ENCODE results near the gene NLRP9.
"Not testable (repeated sequence)": the region's sequence is repeated elsewhere in the genome, so short reads cannot be mapped to it uniquely, and the experiment has no call there.

NLRP9 gene

GRCh38 chr19:55738302-55738701 is at the start of gene NLRP9:
Gene NLRP9, minus strand, starts transcription at chr19:55738402. Its CDS starts 28 bp downstream, at chr19:55738374.
- DNase-seq (ENCODE audit: extremely low read depth, low read depth) = no peak
- no peak for TF ChIP-seq CTCF (IDR thresholded peaks at IDR 0.05; ENCODE audit: low read depth, low read length)

GRCh38 chr19:55781112-55781511 is 42.9 kb upstream of the NLRP9 start:
- no peak for DNase-seq (ENCODE audit: extremely low read depth, low read depth)
- no peak for TF ChIP-seq CTCF (IDR thresholded peaks at IDR 0.05; ENCODE audit: low read depth, low read length)

- no peak for DNase-seq (ENCODE audit: extremely low read depth, low read depth)
- TF ChIP-seq CTCF (IDR thresholded peaks at IDR 0.05; ENCODE audit: low read depth, low read length) = no peak
Measured at GRCh38 chr19:55778331-55778730, 40.1 kb upstream of the NLRP9 start.

- TF ChIP-seq CTCF (IDR thresholded peaks at IDR 0.05; ENCODE audit: low read depth, low read length) = no peak
- DNase-seq (ENCODE audit: extremely low read depth, low read depth) = no peak
Measured at GRCh38 chr19:55777528-55777927, 39.3 kb upstream of the NLRP9 start.

GRCh38 chr19:55769632-55770031 is 31.4 kb upstream of the NLRP9 start:
- not testable (repeated sequence) for DNase-seq (ENCODE audit: extremely low read depth, low read depth)

- DNase-seq (ENCODE audit: extremely low read depth, low read depth) = not testable (repeated sequence)
Measured at GRCh38 chr19:55768818-55769217, 30.6 kb upstream of the NLRP9 start, which contains the start of gene RFPL4AL1. Gene RFPL4AL1, plus strand, starts transcription at chr19:55769118. Its CDS starts 2,687 bp downstream, at chr19:55771805.

- no peak for TF ChIP-seq CTCF (IDR thresholded peaks at IDR 0.05; ENCODE audit: low read depth, low read length)
- DNase-seq (ENCODE audit: extremely low read depth, low read depth) = no peak
Measured at GRCh38 chr19:55766466-55766865, 28.3 kb upstream of the NLRP9 start.

- not testable (repeated sequence) for DNase-seq (ENCODE audit: extremely low read depth, low read depth)
Measured at GRCh38 chr19:55758797-55759196, 20.6 kb upstream of the NLRP9 start, which contains the start of gene RFPL4A. Gene RFPL4A, plus strand, starts transcription at chr19:55759097. Its CDS starts 2,704 bp downstream, at chr19:55761801.

GRCh38 chr19:55756808-55757207 is 18.6 kb upstream of the NLRP9 start:
- not testable (repeated sequence) for DNase-seq (ENCODE audit: extremely low read depth, low read depth)

- DNase-seq (ENCODE audit: extremely low read depth, low read depth) = no peak
- TF ChIP-seq CTCF (IDR thresholded peaks at IDR 0.05; ENCODE audit: low read depth, low read length) = no peak
Measured at GRCh38 chr19:55753401-55753800, 15.2 kb upstream of the NLRP9 start.
